ENCODE results near the gene VPS13C. TPM values are rescaled to one million over a fixed set of nuclear protein-coding genes. Genes with fewer than 3 reads are reported as not detected.

VPS13C gene
- total RNA-seq, 1 donor from 2014 or later = 38.6 TPM

- intact Hi-C loops (cut with micrococcal nuclease) = no loop called here
- ATAC-seq (peak; percentile 55), DNase-seq (no peak)
Measured at GRCh38 chr15:61978225-61978624, 82.0 kb downstream of the VPS13C start.

GRCh38 chr15:61974759-61975158 lies 85.5 kb downstream of the VPS13C start:
- ATAC-seq (peak; percentile 94), DNase-seq (no peak)
- intact Hi-C loops (cut with micrococcal nuclease) = no loop called here

GRCh38 chr15:61974118-61974517 lies 86.1 kb downstream of the VPS13C start:
- no peak for ATAC-seq
- intact Hi-C loops (cut with micrococcal nuclease) = no loop called here

GRCh38 chr15:61951949-61952348 lies 108.3 kb downstream of the VPS13C start:
- intact Hi-C loops (cut with micrococcal nuclease) = no loop called here
- DNase-seq (no peak), ATAC-seq (peak; percentile 71)

More at GRCh38 chr15:61974118-61974517, 86.1 kb downstream of the VPS13C start:
- DNase-seq = no peak

GRCh38 chr15:61946778-61947177 lies 113.5 kb downstream of the VPS13C start:
- intact Hi-C loops (cut with micrococcal nuclease) = no loop called here
- ATAC-seq (no peak), DNase-seq (no peak)

GRCh38 chr15:61943992-61944391 lies 116.3 kb downstream of the VPS13C start:
- intact Hi-C loops (cut with micrococcal nuclease) = no loop called here

GRCh38 chr15:61938249-61938648 lies 122.0 kb downstream of the VPS13C start:
- DNase-seq (no peak), ATAC-seq (no peak)
- intact Hi-C loops (cut with micrococcal nuclease) = no loop called here

More at GRCh38 chr15:61943992-61944391, 116.3 kb downstream of the VPS13C start:
- no peak for DNase-seq
- ATAC-seq = no peak

GRCh38 chr15:61936528-61937195 lies 123.6 kb downstream of the VPS13C start:
- DNase-seq (no peak), ATAC-seq (no peak)
- intact Hi-C loops (cut with micrococcal nuclease) = no loop called here

GRCh38 chr15:61935493-61935892 lies 124.8 kb downstream of the VPS13C start:
- intact Hi-C loops (cut with micrococcal nuclease) = no loop called here
- no peak for ATAC-seq
- DNase-seq = no peak

- no peak for ATAC-seq
- intact Hi-C loops (cut with micrococcal nuclease) = no loop called here
- no peak for DNase-seq
Measured at GRCh38 chr15:61929452-61929851, 130.8 kb downstream of the VPS13C start.

GRCh38 chr15:61923173-61923572 lies 137.1 kb downstream of the VPS13C start:
- no peak for ATAC-seq
- intact Hi-C loops (cut with micrococcal nuclease) = no loop called here

GRCh38 chr15:61921093-61921492 lies 139.2 kb downstream of the VPS13C start:
- DNase-seq (no peak), ATAC-seq (no peak)
- intact Hi-C loops (cut with micrococcal nuclease) = no loop called here

More at GRCh38 chr15:61923173-61923572, 137.1 kb downstream of the VPS13C start:
- no peak for DNase-seq

GRCh38 chr15:61917457-61917856 lies 142.8 kb downstream of the VPS13C start:
- no peak for DNase-seq
- ATAC-seq = no peak
- intact Hi-C loops (cut with micrococcal nuclease) = no loop called here

- intact Hi-C loops (cut with micrococcal nuclease) = no loop called here
- no peak for DNase-seq
- peak; percentile 90 for ATAC-seq
Measured at GRCh38 chr15:61916104-61916503, 144.1 kb downstream of the VPS13C start.

- peak; percentile 34 for ATAC-seq
- intact Hi-C loops (cut with micrococcal nuclease) = no loop called here
- no peak for DNase-seq
Measured at GRCh38 chr15:61915640-61916039, 144.6 kb downstream of the VPS13C start.

GRCh38 chr15:61910839-61911369 lies 149.3 kb downstream of the VPS13C start:
- intact Hi-C loops (cut with micrococcal nuclease) = no loop called here
- ATAC-seq (no peak), DNase-seq (no peak)

- no peak for ATAC-seq
- intact Hi-C loops (cut with micrococcal nuclease) = no loop called here
- DNase-seq = no peak
Measured at GRCh38 chr15:61908241-61908640, 152.0 kb downstream of the VPS13C start.

GRCh38 chr15:61907753-61908086 lies 152.5 kb downstream of the VPS13C start:
- DNase-seq (no peak), ATAC-seq (no peak)
- intact Hi-C loops (cut with micrococcal nuclease) = no loop called here

GRCh38 chr15:61906961-61907752 lies 153.1 kb downstream of the VPS13C start:
- intact Hi-C loops (cut with micrococcal nuclease) = no loop called here
- ATAC-seq (no peak), DNase-seq (no peak)

- intact Hi-C loops (cut with micrococcal nuclease) = no loop called here
- DNase-seq = no peak
- no peak for ATAC-seq
Measured at GRCh38 chr15:61893146-61893545, 167.1 kb downstream of the VPS13C start.

GRCh38 chr15:61892140-61892539 lies 168.1 kb downstream of the VPS13C start:
- intact Hi-C loops (cut with micrococcal nuclease) = no loop called here

More at GRCh38 chr15:61892140-61892539, 168.1 kb downstream of the VPS13C start:
- DNase-seq = no peak
- ATAC-seq = no peak
